ENCODE measurements around the gene IMPG1.

- TF ChIP-seq CTCF (conservative IDR thresholded peaks at IDR 0.05 in 1 of 2, IDR thresholded peaks at IDR 0.05 in 1 of 2; ENCODE audit: extremely low read depth in 1 of 2, insufficient read depth in 1 of 2, low read depth in 1 of 2, low read length in 2 of 2) (no peak), EZH2 (IDR thresholded peaks at IDR 0.05; ENCODE audit: borderline replicate concordance, low read length) (no peak)
These were observed 165.0 kb downstream of the IMPG1 start for GRCh38 chr6:75907444-75907843.
